NCI-H526 (cell line): Measurements from ENCODE around the gene MX1.

Experiments used
- DNase-seq, 2 experiments: peaks; one replicate each; lab custom pipeline; 2025; lab: John Stamatoyannopoulos, UW

MX1 gene, protein sequence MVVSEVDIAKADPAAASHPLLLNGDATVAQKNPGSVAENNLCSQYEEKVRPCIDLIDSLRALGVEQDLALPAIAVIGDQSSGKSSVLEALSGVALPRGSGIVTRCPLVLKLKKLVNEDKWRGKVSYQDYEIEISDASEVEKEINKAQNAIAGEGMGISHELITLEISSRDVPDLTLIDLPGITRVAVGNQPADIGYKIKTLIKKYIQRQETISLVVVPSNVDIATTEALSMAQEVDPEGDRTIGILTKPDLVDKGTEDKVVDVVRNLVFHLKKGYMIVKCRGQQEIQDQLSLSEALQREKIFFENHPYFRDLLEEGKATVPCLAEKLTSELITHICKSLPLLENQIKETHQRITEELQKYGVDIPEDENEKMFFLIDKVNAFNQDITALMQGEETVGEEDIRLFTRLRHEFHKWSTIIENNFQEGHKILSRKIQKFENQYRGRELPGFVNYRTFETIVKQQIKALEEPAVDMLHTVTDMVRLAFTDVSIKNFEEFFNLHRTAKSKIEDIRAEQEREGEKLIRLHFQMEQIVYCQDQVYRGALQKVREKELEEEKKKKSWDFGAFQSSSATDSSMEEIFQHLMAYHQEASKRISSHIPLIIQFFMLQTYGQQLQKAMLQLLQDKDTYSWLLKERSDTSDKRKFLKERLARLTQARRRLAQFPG

DNA sequence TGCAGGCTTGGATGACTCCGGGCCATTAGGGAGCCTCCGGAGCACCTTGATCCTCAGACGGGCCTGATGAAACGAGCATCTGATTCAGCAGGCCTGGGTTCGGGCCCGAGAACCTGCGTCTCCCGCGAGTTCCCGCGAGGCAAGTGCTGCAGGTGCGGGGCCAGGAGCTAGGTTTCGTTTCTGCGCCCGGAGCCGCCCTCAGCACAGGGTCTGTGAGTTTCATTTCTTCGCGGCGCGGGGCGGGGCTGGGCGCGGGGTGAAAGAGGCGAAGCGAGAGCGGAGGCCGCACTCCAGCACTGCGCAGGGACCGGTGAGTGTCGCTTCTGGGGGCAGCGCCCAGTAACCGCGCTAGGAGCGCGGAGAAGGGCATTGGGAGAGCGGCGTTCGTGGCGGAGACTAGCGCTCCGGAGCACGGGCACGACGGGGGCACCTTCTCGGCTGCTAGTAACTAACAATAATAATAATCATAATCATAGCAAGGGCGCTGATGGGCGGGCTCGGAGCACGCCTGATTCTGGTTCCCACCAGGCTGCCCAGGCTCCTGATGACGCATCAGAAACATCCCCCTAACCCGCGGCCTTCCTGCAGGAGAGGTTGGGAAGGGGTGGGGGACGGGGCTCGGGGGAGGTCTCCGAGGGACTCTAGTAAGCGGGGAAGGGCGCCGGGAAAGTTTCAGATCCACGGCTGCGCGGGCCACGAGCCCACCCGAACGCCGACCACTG, at the start of gene MX1:
Gene MX1, plus strand, starts transcription at position 286 of the 722 bp plus-strand sequence. CDS start 5,832 bp downstream, outside the sequence.
- DNase-seq, result peak; percentile 16 to 76

DNA sequence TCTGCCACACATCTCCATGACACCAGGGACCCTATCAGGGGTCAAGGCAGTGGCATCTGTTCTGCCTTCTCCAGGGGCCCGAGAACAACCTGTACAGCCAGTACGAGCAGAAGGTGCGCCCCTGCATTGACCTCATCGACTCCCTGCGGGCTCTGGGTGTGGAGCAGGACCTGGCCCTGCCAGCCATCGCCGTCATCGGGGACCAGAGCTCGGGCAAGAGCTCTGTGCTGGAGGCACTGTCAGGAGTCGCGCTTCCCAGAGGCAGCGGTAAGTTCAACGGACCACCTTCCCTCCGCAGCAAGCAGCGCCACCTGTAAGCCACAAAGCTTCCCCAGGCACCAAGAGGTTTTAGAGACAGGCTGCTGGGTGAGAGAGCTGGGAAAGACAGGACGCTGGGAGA, 48.3 kb upstream of the MX1 start:
- DNase-seq, result peak in 1 of 2 experiments; percentile 18

DNA sequence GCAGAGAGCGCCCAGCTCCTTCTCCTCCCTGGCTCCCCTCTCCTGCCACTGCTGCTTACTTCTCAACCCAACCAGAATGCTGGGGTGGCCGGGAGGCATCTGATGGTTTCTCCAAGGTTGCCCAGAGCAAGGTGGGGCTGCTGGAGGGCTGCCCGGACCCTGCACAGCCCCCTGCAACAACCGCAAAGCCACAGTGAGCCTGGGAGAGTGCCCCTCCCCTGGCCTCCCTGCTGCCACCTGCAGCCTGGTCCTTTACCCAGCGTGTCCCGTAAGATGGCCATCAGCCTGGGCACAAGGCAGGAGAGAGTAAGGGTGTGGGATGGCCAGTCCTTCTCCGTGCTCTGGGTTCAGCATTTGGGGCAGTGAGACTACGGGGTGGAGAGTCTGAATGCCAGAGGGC, 47.2 kb upstream of the MX1 start:
- DNase-seq, result no peak

DNA sequence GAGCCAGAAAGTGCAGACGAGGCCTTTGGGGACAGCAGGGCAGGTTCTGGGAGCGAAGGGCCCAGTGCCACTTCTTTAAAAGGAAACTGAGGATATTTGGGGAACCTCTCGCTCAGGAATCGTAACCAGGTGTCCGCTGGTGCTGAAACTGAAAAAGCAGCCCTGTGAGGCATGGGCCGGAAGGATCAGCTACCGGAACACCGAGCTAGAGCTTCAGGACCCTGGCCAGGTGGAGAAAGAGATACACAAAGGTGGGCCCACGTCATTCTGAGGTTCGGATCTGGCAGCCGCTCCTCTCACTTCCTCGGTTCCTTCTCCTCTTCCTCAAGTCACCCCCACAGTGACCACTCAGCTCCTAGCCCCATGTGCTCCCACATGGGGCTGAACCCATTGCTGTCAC, 46.1 kb upstream of the MX1 start:
- no peak for DNase-seq

DNA sequence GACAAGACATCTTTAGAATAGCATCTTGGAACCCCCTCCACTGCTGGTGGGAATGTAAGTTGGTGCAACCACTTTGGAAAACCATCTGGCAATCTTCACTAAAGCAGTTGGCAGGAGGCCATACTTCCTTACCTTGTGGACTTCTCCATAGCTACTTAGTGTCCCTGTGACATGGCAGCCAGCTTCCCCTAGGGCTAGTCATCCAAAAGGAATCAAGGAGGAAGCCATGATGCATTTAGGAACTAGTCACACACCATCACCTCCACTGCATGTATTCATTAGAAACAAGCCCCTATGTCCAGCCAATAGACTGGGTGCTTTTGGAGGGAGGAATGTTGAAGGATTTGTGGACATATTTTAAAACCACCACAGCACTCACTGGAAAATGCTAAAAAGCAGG, 44.3 kb upstream of the MX1 start:
- no peak for DNase-seq

- DNase-seq, result no peak
Measured at GRCh38 chr21:41387042-41387819, 38.8 kb upstream of the MX1 start.

GRCh38 chr21:41387824-41388223, 38.2 kb upstream of the MX1 start:
- no peak for DNase-seq

GRCh38 chr21:41388259-41388658, 37.8 kb upstream of the MX1 start:
- no peak for DNase-seq

GRCh38 chr21:41390043-41390639, 35.9 kb upstream of the MX1 start:
- no peak for DNase-seq

GRCh38 chr21:41393876-41394465, 32.1 kb upstream of the MX1 start:
- DNase-seq, result no peak

- no peak for DNase-seq
Measured at GRCh38 chr21:41396558-41397075, 29.4 kb upstream of the MX1 start.

DNA sequence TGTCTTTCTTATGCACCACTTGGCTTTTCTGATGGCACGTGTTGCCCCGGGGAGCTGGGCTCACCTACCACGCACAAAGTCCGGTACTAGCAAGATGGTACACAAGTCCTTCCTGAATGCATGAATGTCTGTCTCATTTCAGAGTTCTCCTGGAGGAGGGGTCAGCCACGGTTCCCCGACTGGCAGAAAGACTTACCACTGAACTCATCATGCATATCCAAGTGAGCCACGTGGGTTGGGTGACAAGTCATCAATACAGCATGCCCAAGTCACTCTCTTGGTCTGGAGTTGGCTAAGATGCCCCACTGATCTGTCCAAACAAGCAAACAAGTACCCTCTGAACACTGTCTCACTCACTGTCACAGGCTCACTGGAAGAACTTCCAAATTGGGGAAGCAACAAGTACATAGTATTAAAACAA, 28.6 kb upstream of the MX1 start:
- no peak for DNase-seq

- no peak for DNase-seq
Measured at GRCh38 chr21:41398251-41398650, 27.8 kb upstream of the MX1 start.

DNA sequence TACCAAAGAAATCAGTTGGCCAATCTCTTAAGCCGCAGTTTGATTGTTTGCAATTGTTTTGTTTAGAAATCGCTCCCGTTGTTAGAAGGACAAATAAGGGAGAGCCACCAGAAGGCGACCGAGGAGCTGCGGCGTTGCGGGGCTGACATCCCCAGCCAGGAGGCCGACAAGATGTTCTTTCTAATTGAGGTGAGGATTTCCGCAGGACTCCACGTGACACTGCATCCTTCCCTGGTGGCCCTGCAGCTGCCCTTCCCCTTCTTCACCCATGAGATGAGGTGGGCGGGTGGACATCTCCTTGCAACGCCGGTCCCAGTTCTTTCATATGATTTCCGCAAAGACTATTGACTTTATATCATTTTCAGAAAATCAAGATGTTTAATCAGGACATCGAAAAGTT, 27.2 kb upstream of the MX1 start:
- DNase-seq, result no peak

DNA sequence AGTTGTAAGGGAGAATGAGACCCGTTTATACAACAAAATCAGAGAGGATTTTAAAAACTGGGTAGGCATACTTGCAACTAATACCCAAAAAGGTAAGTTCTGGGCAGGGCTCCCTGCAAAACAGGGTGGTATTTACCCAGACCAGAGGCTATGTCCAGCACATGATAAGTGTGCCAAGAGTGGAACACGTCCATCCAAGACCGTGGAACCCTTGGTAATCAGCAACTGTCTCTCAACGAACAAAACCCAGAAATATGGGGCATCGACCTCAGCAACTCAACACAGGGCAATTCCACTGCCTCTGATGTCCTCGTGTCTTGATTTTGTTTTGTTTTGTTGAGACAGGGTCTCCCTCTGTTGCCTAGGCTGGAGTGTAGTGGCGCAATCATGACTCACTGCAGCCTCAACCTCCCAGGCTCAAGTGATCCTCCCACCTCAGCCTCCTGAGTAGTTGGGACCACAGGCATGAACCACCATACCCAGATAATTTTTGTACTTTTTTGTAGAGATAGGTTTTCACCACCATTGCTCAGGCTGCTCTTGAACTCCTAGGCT, 26.7 kb upstream of the MX1 start:
- no peak for DNase-seq

DNA sequence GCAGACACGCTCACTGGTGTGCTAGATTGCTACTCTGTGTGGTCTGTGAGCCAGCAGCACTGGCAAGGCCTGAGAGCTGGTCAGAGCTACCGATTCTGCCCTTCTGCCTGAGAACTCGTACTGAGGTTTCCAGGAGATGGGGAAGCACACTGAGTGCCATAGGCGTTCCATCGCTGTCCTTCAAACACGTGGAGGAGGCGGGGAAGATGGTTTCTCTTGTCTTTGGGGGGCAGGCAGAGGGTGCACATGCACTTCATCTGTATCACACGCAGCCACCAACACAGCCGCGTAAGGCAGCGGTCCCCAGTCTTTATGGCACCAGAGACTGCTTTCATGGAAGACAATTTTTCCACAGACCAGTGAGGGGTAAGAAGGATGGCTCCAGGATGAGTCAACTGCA, 23.8 kb upstream of the MX1 start:
- DNase-seq, result no peak

GRCh38 chr21:41402796-41403195, 23.2 kb upstream of the MX1 start:
- no peak for DNase-seq

GRCh38 chr21:41403331-41403730, 22.7 kb upstream of the MX1 start:
- DNase-seq, result no peak

DNA sequence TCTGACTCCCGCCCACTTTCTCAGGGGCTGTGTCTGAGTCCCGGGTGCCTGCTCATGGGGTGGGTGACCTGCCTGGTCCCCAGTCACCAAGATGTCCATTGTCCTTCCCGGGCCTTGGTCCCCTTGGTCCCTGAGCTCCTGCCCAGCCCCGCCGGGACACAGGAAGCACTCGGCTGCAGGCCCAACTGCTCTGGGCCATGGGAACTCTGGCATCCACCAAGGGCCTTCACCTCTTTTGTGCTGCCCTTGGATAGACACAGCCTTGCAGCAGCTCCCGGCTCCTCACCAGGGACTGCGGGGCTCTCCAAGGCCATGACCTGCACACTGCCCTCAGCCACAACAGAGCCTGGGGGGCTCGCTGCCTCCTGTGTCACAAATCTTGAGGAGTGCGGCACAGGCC, 22.1 kb upstream of the MX1 start:
- no peak for DNase-seq

DNA sequence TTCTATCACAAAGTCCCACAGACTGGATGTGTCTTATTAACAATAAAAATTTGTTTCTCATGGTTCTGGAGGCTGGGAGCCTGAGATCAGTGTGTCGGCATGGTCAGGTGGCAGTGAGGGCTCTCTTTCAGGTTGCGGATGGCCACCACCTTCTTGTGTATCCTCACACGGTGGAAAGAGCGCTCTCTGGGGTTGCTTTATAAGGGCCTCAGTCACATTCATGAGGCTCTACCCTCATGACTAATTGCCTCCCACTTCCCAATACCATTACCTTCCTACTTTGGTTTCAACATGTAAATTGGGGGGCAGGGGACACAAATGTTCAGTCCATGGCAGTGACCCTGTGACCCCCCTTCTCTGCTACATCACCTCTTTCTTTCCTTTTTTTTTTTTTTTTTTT, 20.7 kb upstream of the MX1 start:
- DNase-seq, result no peak

- DNase-seq, result no peak
Measured at GRCh38 chr21:41406340-41406739, 19.7 kb upstream of the MX1 start.
